ENCODE data around the gene DPP9. TPM values are rescaled to one million over a fixed set of nuclear protein-coding genes. Genes with fewer than 3 reads are reported as not detected.

DPP9 gene
- total and polyA plus RNA-seq, 7 donors: 27.6 to 90.6 (median 36.9) TPM

DNA sequence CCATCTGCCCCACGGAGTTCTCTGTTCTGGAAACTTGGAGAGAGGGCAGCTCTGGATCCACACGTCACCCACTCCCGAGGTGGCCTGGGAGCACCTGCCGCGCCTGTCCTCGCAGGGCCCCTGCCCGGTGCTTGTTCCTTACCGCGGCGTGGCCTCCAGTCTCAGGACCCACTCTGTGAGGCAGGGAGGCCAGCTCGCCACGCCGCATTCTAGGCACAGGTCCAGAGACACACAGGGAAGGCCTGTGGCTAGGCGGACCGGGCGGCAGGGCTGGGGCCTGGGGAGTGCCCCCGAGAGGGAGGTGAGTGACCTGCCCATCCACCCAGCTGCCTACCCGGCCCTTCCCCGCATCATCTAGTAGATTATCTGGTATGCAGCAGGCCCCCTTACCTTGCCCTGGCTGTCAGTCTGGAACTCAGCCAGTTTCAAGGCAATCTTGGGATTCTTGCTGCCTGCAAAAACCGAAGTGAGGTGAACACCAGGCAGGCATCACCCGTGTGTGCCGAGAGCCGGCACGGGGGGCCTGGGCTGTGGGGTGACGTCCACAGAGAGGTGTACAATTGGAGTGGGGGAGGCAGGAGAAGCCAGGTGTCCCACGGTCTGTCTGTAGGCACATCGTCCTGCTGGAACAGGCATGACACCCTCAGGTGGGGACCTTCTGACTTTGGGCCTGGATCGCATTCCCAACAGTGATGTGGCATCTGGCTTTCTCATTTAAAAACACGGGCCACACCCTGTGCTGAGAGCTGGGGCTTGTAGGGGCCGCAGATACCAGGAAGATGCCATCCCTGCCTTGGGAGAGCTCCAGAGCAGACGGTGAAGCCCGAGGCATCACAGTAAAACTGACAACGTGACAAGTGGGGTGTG lies 23.6 kb downstream of the DPP9 start:
- Histone ChIP-seq H3K4me1 (peaks cover 0 to 8% (median 0%) of the 10 kb centered on the region in 4 donors), H3K4me3 (no peak overlapping the region), H3K36me3 (peaks cover 32 to 98% (median 75%) of the 10 kb centered on the region in 4 donors), H3K27ac (no peak overlapping the region), H3K27me3 (no peaks in the 10 kb centered on the region), H3K9me3 (no peaks in the 10 kb centered on the region)
- TF ChIP-seq POLR2AphosphoS5 (IDR thresholded peaks at IDR 0.05): no peak
- TF ChIP-seq POLR2A (IDR thresholded peaks at IDR 0.05): no peak
- no peak for TF ChIP-seq EP300 (IDR thresholded peaks at IDR 0.05)
- TF ChIP-seq CTCF (IDR thresholded peaks at IDR 0.05): no peak
- WGBS, 2 donors: 91 to 93% methylated on average over 33 of the region's 33 CpGs
- intact Hi-C loops (cut with DNase I): no loop called here
- no peak for DNase-seq

- peak overlapping the region in 1 of 4 donors; percentile 31 for H3K27ac ChIP-seq
- intact Hi-C loops (cut with DNase I): no loop called here
- 96 to 97% methylated on average over 14 of the region's 14 CpGs for WGBS, 2 donors
- TF ChIP-seq EP300 (IDR thresholded peaks at IDR 0.05): no peak
- no peak for TF ChIP-seq POLR2A (IDR thresholded peaks at IDR 0.05)
- no peak for TF ChIP-seq POLR2AphosphoS5 (IDR thresholded peaks at IDR 0.05)
- TF ChIP-seq CTCF (IDR thresholded peaks at IDR 0.05): no peak
- H3K27me3 ChIP-seq: no peaks in the 10 kb centered on the region
- no peak for DNase-seq
- H3K4me3 ChIP-seq: no peak overlapping the region
- peaks cover 0 to 8% (median 0%) of the 10 kb centered on the region in 4 donors for H3K4me1 ChIP-seq
- H3K36me3 ChIP-seq: peaks cover 49 to 98% (median 85%) of the 10 kb centered on the region in 4 donors
- H3K9me3 ChIP-seq: no peaks in the 10 kb centered on the region
Observed at GRCh38 chr19:4697304-4697703, 26.3 kb downstream of the DPP9 start.

DNA sequence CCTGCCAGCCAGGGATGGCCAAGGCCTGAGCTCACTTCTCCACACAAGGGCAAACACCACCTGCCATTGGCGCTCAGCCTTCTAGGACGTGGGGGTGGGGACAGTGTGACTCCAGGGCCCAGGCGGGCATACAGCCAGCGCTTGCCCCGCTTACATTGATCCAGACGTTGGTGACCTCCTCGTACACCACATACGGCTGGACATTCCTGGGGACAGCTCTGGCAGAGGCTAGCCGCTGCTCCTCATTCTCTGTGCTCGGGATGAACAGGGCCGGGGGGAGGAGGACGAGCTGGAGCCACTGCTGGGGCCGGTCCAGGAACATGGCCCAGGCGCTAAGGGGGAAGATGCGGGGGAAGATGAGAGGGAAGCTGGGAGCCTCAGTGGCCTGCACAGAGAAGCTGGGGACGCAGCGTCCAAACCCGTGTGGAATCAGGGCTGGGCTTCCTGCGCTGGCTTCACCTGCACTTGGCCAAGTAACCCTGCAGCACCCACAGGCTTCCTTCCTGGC lies 28.4 kb downstream of the DPP9 start:
- peaks cover 46 to 95% (median 77%) of the 10 kb centered on the region in 4 donors for H3K36me3 ChIP-seq
- H3K9me3 ChIP-seq: no peaks in the 10 kb centered on the region
- peaks cover 0 to 8% (median 0%) of the 10 kb centered on the region in 4 donors for H3K4me1 ChIP-seq
- intact Hi-C loops (cut with DNase I): no loop called here
- WGBS, 2 donors: 91 to 93% methylated on average over 19 of the region's 19 CpGs
- no peak for DNase-seq
- H3K27me3 ChIP-seq: no peaks in the 10 kb centered on the region
- TF ChIP-seq EP300 (IDR thresholded peaks at IDR 0.05) (no peak), POLR2AphosphoS5 (IDR thresholded peaks at IDR 0.05) (no peak), POLR2A (IDR thresholded peaks at IDR 0.05) (no peak), CTCF (IDR thresholded peaks at IDR 0.05) (no peak)
- no peak overlapping the region for H3K4me3 ChIP-seq
- peak overlapping the region; percentile 3 to 74 (median 44) for H3K27ac ChIP-seq

DNA sequence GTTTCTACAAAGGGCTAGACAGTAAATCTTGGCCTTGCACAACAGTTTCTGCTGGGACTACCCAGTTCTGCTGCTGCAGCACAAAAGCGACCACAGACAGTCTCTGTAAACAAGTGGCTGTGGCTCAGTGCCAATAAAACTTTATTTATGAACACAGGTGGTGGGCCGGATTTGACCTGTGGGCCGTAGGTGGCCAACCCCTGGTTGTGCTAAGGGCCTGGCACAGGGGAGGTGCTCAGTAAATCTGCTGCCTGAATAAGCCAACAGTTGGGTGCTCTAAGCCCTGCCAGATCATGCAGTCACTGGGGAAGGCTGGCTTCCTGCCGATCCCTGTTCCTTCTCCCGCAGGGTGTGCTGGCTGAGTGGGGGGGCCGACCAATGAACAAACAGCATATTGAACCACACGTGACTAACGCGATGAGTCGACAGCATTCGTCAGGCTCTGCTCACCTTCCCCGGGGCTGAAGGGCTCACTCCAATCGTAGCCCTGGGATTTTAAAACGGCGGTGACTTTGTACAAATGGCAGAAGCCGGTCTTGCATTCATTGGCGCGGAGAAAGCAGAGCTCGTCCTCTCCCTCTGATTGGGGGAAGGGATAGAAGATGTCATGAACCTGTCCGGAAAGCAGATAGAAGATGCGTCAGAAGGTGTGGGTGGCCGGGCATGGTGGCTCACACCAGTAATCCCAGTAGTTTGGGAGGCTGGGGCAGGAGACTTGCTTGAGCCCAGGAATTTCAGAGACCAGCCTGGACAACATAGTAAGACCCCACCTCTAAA lies 29.2 kb downstream of the DPP9 start:
- Histone ChIP-seq H3K4me1 (peaks cover 0 to 8% (median 0%) of the 10 kb centered on the region in 4 donors), H3K36me3 (peaks cover 46 to 95% (median 77%) of the 10 kb centered on the region in 4 donors), H3K9me3 (no peaks in the 10 kb centered on the region), H3K27ac (peak overlapping the region in 3 of 4 donors; percentile 40 to 74 (median 40)), H3K4me3 (no peak overlapping the region), H3K27me3 (no peaks in the 10 kb centered on the region)
- WGBS, 2 donors: 92% methylated on average over 22 of the region's 22 CpGs
- intact Hi-C loops (cut with DNase I): no loop called here
- peak; percentile 88 for DNase-seq
- TF ChIP-seq EP300 (IDR thresholded peaks at IDR 0.05): no peak
